Measurements from ENCODE around the gene TMEM45A.
"Not testable (repeated sequence)": the region's sequence is repeated elsewhere in the genome, so short reads cannot be mapped to it uniquely, and the experiment has no call there.

TMEM45A gene

GRCh38 chr3:100536093-100536492 lies 43.7 kb downstream of the TMEM45A start:
- DNase-seq = no peak

GRCh38 chr3:100537646-100538338 lies 45.4 kb downstream of the TMEM45A start:
- no peak for DNase-seq

GRCh38 chr3:100538339-100538706 lies 45.9 kb downstream of the TMEM45A start:
- DNase-seq = no peak

- DNase-seq = no peak
These were observed 48.4 kb downstream of the TMEM45A start for GRCh38 chr3:100540791-100541334.

- DNase-seq = not testable (repeated sequence)
These were observed 49.0 kb downstream of the TMEM45A start for GRCh38 chr3:100541428-100541827.

- no peak for DNase-seq
These were observed 53.0 kb downstream of the TMEM45A start for GRCh38 chr3:100545371-100545770.

- DNase-seq = no peak
These were observed 53.8 kb downstream of the TMEM45A start for GRCh38 chr3:100546020-100546744.

GRCh38 chr3:100548053-100548452 lies 55.6 kb downstream of the TMEM45A start:
- DNase-seq = peak; percentile 27

GRCh38 chr3:100553618-100554372 lies 61.4 kb downstream of the TMEM45A start:
- no peak for DNase-seq

- no peak for DNase-seq
These were observed 61.9 kb downstream of the TMEM45A start for GRCh38 chr3:100554373-100554676.

GRCh38 chr3:100556673-100557310 lies 64.4 kb downstream of the TMEM45A start:
- no peak for DNase-seq

- DNase-seq = no peak
These were observed 65.8 kb downstream of the TMEM45A start for GRCh38 chr3:100558233-100558632.

GRCh38 chr3:100560426-100560825 lies 68.0 kb downstream of the TMEM45A start:
- no peak for DNase-seq

GRCh38 chr3:100561459-100562158 lies 69.2 kb downstream of the TMEM45A start:
- no peak for DNase-seq

- DNase-seq = no peak
These were observed 69.9 kb downstream of the TMEM45A start for GRCh38 chr3:100562224-100562857.

GRCh38 chr3:100563228-100563627 lies 70.8 kb downstream of the TMEM45A start:
- DNase-seq = no peak

GRCh38 chr3:100563652-100564211 lies 71.3 kb downstream of the TMEM45A start:
- no peak for DNase-seq

- DNase-seq = no peak
These were observed 78.4 kb downstream of the TMEM45A start for GRCh38 chr3:100570811-100571210.

- DNase-seq = no peak
These were observed 82.1 kb downstream of the TMEM45A start for GRCh38 chr3:100574536-100574935.

GRCh38 chr3:100575704-100576103 lies 83.3 kb downstream of the TMEM45A start:
- no peak for DNase-seq

- DNase-seq = peak; percentile 6
These were observed 85.1 kb downstream of the TMEM45A start for GRCh38 chr3:100577382-100578008.

Data from OCI-M1 (cell line).